DND-41 (cell line): ENCODE measurements around the gene GABRA1.

Experiments used
- EZH2 ChIP-seq: IDR thresholded peaks from 3 replicates; pipeline ENCODE4 v1.6.1; 2012; ENCODE audit warnings: borderline replicate concordance, low read depth, mild to moderate bottlenecking, moderate library complexity, low read length, inconsistent platforms; ENCODE audit not compliant: severe bottlenecking
- TF ChIP-seq, protein P1 (sequence below): IDR thresholded peaks from 2 replicates; pipeline ENCODE4 v1.5.1; 2012; ENCODE audit warnings: borderline replicate concordance, low read length, moderate library complexity, mild to moderate bottlenecking; ENCODE audit not compliant: poor library complexity, severe bottlenecking; ENCODE audit errors: extremely low read depth

DNA sequence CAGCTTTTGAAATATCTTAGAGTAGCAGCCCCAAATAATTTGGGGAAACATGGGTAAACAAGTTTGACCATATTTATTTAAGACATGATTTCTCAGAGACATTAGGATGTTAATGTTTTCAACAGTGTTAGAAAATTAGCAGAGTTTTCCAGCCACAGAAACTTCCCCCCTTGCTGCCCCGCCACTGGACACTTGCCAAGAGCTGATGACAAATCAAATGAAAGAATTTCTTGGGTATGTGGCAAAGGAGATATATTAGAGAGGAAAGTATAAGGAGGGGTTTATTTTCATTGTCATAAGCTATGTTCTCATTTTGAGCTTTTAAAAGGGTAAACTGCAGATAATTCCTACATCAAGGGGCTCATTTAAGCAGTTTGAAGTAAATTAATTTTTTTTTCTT is 15.9 kb downstream of the GABRA1 start:
- TF ChIP-seq EZH2: no peak
- TF ChIP-seq, protein P1, sequence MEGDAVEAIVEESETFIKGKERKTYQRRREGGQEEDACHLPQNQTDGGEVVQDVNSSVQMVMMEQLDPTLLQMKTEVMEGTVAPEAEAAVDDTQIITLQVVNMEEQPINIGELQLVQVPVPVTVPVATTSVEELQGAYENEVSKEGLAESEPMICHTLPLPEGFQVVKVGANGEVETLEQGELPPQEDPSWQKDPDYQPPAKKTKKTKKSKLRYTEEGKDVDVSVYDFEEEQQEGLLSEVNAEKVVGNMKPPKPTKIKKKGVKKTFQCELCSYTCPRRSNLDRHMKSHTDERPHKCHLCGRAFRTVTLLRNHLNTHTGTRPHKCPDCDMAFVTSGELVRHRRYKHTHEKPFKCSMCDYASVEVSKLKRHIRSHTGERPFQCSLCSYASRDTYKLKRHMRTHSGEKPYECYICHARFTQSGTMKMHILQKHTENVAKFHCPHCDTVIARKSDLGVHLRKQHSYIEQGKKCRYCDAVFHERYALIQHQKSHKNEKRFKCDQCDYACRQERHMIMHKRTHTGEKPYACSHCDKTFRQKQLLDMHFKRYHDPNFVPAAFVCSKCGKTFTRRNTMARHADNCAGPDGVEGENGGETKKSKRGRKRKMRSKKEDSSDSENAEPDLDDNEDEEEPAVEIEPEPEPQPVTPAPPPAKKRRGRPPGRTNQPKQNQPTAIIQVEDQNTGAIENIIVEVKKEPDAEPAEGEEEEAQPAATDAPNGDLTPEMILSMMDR: no peak
